Peyer's patch (tissue), 4 donors: ENCODE data around the gene DUT. TPM values are rescaled to one million over a fixed set of nuclear protein-coding genes. Genes with fewer than 3 reads are reported as not detected.

Experiments used
- DNase-seq, 3 donors: peaks; one replicate each; pipeline ENCODE4 v3.0.0-alpha.2; 2017 to 2019
- H3K27ac ChIP-seq, 4 donors: fragments of 200-600 bp; sonication (generic); one replicate each; pipeline ENCODE4 v1.5.1; 2016 to 2019
- H3K27me3 ChIP-seq, 2 donors: fragments of 200-600 bp; sonication (generic); one replicate each; pipeline ENCODE4 v1.5.1; 2019
- H3K36me3 ChIP-seq, 3 donors: fragments of 200-600 bp; sonication (generic); one replicate each; pipeline ENCODE4 v1.5.1; 2016 to 2019
- H3K4me1 ChIP-seq, 4 donors: fragments of 200-600 bp; sonication (generic); one replicate each; pipeline ENCODE4 v1.5.1; 2016 to 2019
- H3K4me3 ChIP-seq, 4 donors: fragments of 200-600 bp; sonication (generic); 1 replicate in 3 of 4; 2 replicates in 1 of 4; pipeline ENCODE4 v1.5.1; 2016 to 2019; ENCODE audit warnings: mild to moderate bottlenecking in 1 of 4
- H3K9me3 ChIP-seq, 4 donors: fragments of 200-600 bp; sonication (generic); one replicate each; pipeline ENCODE4 v1.5.1; 2016 to 2019; ENCODE audit warnings: mild to moderate bottlenecking in 1 of 4
- CTCF ChIP-seq, 6 experiments: fragments of 450-650 bp in 4 of 6; fragments of 200-600 bp in 2 of 6; sonication (generic) in 1 of 6; IDR thresholded peaks; one replicate each; pipeline ENCODE4 v1.5.1; 2017 to 2019; ENCODE audit warnings: antibody characterized with exemption in 6 of 6, mild to moderate bottlenecking in 3 of 6, moderate library complexity in 1 of 6
- POLR2A ChIP-seq, 2 donors: fragments of 450-650 bp; IDR thresholded peaks; one replicate each; pipeline ENCODE4 v1.5.1; 2017; ENCODE audit warnings: antibody characterized with exemption in 2 of 2, mild to moderate bottlenecking in 2 of 2, moderate library complexity in 2 of 2
- total RNA-seq, 4 donors: library from RNA; depleted of rRNA; stranded (reverse); fragments of >200 nt; gene quantifications; one replicate each; pipeline ENCODE4 v1.1.0, GENCODE V29; 2016

DUT gene
- total RNA-seq, 4 donors from 2014 or later, result 13.7 to 97.4 (median 37.1) TPM

DNA sequence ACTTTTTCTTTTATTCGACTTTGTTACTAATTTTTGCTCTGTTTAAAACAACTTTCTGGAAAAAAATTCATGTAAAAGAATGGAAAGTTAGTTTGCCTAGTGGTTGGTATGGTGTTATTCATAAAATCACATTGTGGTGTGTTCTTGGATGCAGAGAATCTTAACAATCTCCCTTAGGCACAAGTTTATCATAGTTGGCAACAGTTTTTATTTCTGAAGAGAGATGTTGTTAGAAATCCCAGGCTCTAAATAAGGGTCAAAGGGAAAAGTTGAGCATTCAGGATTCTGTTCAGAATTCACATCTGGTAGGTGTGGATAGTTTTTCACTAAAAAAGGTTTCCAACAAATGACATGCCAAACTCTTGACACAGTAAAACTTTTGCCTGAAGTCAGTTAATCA, 6.4 kb downstream of the DUT start:
- DNase-seq, result no peak
- Histone ChIP-seq H3K36me3 (peaks cover 0 to 30% (median 0%) of the 10 kb centered on the region in 3 donors), H3K9me3 (no peaks in the 10 kb centered on the region), H3K4me1 (peaks cover 0 to 2% (median 0%) of the 10 kb centered on the region in 4 donors), H3K27ac (no peak overlapping the region), H3K27me3 (no peaks in the 10 kb centered on the region), H3K4me3 (no peak overlapping the region)
- no peak for TF ChIP-seq CTCF (IDR thresholded peaks at IDR 0.05)
- TF ChIP-seq POLR2A (IDR thresholded peaks at IDR 0.05), result no peak

DNA sequence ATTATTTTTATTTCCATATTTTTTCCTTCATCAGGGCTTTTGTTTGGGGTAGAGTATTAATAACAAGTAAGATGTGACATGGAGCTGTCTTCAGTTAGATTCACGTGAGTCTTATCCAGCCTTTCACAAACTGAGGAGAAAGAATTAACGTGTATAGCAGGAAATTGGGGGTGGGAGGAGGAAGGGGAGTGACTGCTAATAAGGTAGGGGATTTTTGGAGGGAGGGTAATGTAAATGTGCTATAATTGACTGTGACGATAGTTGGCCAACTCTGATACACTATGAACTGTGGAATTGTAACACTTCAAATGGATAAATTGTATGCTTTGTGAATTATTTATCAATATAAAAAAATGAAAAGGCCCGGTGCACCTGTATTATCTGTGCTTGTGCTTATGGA, 8.9 kb downstream of the DUT start:
- H3K9me3 ChIP-seq, result no peaks in the 10 kb centered on the region
- no peaks in the 10 kb centered on the region for H3K4me1 ChIP-seq
- DNase-seq, result no peak
- H3K27me3 ChIP-seq, result no peaks in the 10 kb centered on the region
- TF ChIP-seq POLR2A (IDR thresholded peaks at IDR 0.05) (no peak), CTCF (IDR thresholded peaks at IDR 0.05) (no peak)
- no peak overlapping the region for H3K4me3 ChIP-seq
- H3K27ac ChIP-seq, result no peak overlapping the region
- H3K36me3 ChIP-seq, result peaks cover 0 to 29% (median 0%) of the 10 kb centered on the region in 3 donors

GRCh38 chr15:48343865-48344264, 12.6 kb downstream of the DUT start:
- Histone ChIP-seq H3K36me3 (peaks cover 0 to 19% (median 0%) of the 10 kb centered on the region in 3 donors), H3K4me3 (no peak overlapping the region), H3K4me1 (no peaks in the 10 kb centered on the region), H3K9me3 (no peaks in the 10 kb centered on the region), H3K27ac (no peak overlapping the region), H3K27me3 (no peaks in the 10 kb centered on the region)
- TF ChIP-seq CTCF (IDR thresholded peaks at IDR 0.05), result no peak
- TF ChIP-seq POLR2A (IDR thresholded peaks at IDR 0.05), result no peak
- no peak for DNase-seq

DNA sequence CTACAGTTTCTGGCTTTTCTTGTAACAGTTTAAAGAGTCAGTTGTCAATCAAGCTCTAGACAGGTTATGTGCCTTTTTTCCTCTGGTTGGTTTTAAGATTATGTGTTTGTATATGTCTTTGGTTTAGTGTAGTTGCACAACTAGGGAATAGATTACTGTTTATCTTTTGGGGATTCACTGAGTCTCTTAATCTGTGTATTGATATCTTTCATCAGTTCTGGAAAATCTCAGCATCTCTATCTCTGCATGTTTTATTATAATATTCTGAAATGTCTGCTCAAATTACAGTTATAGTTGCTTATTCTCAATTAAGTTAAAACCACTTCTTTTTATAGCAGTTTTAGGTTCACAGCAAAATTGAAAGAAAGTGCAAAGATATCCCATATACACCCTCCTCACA, 14.3 kb downstream of the DUT start:
- H3K27me3 ChIP-seq, result no peaks in the 10 kb centered on the region

GRCh38 chr15:48352474-48353072, 21.3 kb downstream of the DUT start:
- Histone ChIP-seq H3K4me1 (no peaks in the 10 kb centered on the region), H3K36me3 (no peaks in the 10 kb centered on the region), H3K4me3 (no peak overlapping the region), H3K9me3 (no peaks in the 10 kb centered on the region), H3K27ac (no peak overlapping the region), H3K27me3 (no peaks in the 10 kb centered on the region)
- DNase-seq, result peak in 2 of 3 donors; percentile 38 to 80
- no peak for TF ChIP-seq POLR2A (IDR thresholded peaks at IDR 0.05)
- TF ChIP-seq CTCF (IDR thresholded peaks at IDR 0.05), result peak; percentile 43 to 81 (median 76)

More for the DNA sequence above, 14.3 kb downstream of the DUT start:
- H3K4me3 ChIP-seq, result no peak overlapping the region
- no peak overlapping the region for H3K27ac ChIP-seq
- no peak for DNase-seq
- H3K9me3 ChIP-seq, result no peaks in the 10 kb centered on the region
- no peak for TF ChIP-seq POLR2A (IDR thresholded peaks at IDR 0.05)
- TF ChIP-seq CTCF (IDR thresholded peaks at IDR 0.05), result no peak
- no peaks in the 10 kb centered on the region for H3K4me1 ChIP-seq
- peaks cover 0 to 19% (median 0%) of the 10 kb centered on the region in 3 donors for H3K36me3 ChIP-seq
